ENCODE results near the gene ADIRF. TPM values are rescaled to one million over a fixed set of nuclear protein-coding genes. Genes with fewer than 3 reads are reported as not detected.
A peak's percentile ranks its signal among the peaks of the same experiment; 100 is the strongest.

Gene ADIRF
- total RNA-seq, 1 donor from 2014 or later, result 10.1 TPM

DNA sequence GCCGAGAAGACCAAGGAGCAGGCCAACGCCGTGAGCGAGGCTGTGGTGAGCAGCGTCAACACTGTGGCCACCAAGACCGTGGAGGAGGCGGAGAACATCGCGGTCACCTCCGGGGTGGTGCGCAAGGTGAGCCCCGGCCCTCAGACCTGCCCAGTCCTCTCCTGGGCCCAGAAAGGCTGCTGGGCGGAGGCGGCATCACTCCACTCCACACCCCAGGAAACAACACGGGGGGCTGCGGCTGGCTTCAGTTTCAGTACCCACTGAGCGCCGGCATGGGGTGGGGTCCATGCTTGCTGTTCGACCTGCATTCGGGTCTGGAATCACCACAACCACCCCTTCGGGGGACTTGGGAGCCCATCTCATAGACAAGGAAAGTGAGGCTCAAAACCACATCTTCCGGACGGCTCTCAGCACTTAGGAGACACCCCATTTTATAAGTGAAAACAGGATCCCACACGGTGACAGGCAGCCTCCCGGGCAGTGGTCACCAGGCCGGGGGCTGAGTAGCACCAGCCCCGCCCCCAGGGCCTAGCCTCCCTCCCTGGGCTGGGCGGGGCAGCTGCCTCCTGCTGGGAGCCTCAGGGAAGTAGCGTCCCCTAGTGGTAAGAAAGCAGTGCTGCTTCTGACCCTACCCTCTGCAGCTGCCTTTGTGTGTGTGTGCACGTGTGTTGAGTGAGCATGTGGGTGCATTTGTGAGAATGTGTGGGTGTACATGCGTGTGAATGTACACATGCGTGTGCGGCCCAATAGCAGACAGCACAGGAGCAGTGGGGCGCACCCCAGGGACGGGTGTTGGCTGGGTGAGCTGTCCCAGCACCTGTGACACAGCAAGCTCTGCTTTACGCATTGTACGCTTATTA is 8.0 kb upstream of the ADIRF start:
- peak; percentile 91 to 92 for DNase-seq (ENCODE audit: low read depth in 2 of 2)

DNA sequence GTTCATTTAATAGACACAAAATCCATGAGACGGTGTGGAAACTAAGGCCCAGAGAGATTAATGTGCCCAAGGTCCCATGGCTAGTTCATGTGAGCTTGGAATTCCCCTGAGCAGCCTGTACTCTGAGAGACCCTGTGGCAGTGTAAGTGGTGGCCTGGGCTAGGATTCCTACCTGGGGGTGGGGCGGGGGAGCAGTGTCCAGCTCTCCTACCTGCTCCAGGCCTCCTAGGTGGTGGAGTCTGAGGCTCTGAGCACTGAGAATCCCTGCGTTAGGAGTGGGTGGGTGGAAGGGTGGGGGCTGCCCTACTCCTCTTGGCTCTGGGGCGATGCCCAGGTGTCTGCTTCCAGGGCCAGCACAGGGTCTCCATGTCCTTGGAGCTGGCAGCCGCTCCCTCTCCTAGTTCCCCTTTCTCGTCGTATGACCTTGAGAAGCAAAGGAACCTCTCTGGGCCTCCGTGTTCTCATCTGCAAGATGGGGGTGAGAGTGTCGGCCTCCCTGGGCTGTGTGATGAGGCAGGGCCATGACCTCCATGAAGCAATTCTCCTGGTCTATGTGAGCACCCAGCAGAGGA is 7.3 kb upstream of the ADIRF start:
- no peak for DNase-seq (ENCODE audit: low read depth in 2 of 2)

DNA sequence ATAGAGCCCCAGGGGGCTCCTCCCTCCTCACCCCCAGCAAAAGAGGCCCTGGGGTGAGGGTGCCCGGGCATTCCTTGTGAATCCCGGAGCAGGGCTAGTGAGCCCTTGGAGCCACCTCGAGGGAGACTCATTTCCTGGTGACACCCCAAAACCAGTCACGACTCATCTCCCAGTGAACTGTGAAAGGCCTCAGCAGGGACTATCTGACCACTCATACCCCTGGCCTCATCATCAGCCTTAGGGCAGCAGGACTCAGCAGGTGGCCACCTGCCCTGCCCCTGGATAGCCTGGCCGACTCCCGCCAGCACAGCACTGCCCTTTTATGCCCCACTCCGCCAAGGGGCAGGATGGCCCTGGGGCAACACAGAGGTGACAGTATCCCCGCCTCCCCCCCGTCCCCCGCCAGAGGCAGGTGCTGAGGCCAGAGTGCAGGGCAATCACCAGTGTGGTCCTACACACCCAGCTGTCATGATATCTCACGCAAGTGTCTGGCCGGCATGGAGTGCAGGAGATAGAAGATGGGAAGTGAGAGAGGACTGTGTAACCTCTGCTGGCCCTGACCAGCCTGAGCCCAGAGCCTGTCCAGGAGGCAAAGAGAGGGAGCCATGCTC is 6.7 kb upstream of the ADIRF start:
- no peak for DNase-seq (ENCODE audit: low read depth in 2 of 2)

DNA sequence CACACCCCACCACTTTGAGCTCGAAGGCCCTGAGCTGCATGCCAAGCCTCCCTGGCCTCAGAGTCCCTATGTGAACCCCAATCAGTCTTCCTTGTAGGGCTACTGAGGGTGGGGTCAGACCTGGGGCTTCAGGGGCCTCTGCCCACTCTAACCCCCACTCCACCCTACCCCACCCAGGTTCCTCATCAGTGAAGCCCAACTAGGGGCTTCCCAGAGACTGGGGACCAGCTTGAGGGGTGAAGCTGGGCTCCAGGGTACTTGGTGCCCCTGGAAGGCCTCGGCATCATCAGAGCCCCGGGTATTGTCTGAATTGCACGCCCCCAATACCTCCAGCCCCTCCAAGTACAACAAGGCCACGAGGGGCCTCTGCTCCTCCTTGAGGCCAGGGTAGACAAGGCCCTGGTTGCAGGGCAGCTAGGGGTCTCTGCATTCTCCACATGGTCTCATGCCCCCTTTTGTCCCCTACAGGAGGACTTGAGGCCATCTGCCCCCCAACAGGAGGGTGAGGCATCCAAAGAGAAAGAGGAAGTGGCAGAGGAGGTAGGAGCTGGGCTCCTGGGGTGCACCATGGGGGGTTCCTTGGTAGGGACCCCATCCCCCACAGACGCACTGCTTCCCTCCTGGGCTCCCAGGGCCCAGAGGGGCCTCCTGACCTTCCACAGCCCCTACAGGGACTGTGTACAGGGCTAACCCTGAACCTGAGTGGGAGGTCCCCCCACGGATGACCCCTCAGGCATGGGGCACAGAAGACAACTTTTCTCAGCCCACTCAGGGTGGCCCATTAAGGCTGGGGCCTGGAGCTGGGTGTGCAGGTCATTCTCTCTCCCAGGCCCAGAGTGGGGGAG is 5.9 kb upstream of the ADIRF start:
- no peak for DNase-seq (ENCODE audit: low read depth in 2 of 2)

DNA sequence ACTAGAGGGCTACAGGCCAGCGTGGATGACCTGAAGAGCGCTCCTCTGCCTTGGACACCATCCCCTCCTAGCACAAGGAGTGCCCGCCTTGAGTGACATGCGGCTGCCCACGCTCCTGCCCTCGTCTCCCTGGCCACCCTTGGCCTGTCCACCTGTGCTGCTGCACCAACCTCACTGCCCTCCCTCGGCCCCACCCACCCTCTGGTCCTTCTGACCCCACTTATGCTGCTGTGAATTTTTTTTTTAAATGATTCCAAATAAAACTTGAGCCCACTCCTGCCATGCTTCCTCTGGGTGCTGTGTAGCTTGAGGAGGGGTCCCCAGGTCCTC is 5.3 kb upstream of the ADIRF start:
- DNase-seq (ENCODE audit: low read depth in 2 of 2), result no peak

DNA sequence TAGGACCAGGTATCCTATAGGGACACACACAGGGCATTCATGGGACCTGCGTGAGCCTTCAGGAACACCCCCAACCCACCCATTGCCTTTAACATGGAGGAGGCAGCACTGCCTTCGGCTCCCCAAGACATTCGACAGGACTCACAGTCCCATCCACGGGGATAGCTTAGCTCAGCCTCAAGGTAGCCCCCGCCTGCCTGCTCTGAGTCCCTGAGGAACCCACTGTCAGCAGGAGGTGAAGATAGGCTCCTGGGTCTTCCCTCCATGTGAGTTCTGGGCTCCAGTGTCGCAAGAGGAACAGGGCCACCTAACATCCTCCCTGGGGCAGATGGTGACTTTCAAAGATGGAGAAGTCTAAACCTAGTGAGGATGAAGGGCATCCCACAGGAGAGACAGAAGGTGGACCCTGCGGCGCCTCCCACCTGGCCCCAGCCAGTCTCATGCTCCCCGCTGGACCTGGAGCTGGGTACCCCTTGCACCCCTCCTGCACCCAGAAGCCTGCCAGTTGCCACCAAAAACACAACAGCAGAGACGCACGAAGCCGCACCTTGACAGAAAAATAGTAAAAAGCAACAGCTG is 4.9 kb upstream of the ADIRF start:
- DNase-seq (ENCODE audit: low read depth in 2 of 2), result no peak

DNA sequence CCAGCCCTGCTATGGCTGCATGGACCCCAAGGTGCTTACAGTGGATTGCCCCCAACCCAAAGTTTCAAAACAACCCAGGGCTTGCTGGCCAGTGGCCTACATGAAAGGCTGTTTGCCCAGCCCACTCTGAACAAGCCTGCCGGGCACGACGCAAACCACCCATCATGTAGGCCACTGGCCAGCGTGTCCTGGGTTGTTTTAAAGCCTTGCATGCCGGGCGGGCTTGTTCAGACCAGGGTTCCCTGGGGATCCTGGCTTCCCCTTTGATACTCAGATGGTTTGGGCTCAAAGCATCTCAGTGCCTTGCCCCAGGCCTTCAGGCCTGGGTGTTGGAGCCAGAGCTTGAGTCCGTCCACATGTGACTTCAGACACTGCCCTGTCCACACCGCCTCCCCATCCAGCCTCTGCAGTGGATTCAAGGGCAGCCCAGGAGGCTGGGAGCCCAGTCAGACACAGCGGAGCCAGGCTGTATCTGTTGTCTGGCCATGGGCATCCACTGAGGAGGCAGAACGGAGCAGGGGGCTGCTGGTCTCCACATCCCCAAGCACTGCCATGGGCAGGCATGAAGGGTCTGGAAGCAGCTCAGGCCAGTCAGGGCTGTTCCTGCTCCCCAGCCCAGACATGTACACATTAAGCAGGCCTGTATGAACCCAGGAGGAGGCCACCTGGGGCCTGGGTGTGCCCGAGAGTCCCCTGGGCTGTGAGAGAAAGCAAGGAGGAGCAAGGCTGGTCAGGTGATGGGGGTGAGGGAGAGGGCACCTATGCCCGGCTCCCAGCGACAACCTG is 4.0 kb upstream of the ADIRF start:
- DNase-seq (ENCODE audit: low read depth in 2 of 2), result no peak

DNA sequence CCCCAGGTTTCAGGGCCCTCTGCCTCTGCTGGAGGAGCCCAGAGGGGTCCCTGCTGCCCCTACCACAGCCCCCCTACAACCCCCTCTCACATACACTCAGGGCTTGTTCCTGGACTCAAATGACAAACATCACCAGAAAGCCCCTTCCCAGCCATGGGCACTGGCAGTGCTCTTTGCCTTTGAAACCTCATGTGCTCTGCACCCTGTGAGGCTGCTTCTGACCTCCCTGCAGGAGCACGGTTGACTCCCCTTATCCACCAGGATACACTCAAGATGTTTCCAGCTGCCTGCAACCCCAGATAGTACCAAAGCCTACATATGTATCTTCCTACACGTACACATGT is 3.5 kb upstream of the ADIRF start:
- no peak for DNase-seq (ENCODE audit: low read depth in 2 of 2)

DNA sequence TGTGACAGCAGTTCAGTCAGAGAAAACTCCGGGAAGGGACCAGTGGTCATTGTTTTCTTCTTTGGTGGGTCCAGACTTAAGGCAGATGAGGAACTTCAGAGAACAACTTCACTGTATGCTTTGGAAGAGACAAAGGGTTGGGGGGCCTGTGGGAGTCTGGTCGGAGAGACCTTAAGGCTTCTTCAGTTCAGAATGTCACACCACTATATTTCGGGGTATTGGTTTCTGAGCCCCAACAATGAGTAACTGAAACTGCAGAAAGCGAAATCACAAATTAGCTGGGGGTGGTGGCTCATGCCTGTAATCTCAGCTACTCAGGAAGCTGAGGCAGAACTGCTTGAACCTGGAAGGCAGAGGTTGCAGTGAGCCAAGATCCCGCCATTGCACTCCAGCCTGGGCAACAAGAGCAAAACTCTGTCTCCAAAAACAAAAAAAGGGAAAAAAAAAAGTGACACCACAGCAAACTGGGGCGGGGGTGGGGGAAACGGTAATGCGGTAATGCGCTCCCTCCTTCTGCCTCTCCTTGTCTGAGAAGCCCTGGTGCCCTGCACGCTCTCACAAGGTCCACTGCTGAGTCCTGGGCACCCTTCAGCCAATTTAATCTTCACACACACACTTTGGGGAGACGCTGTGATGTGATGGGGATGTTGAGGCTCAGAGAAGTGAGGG is 2.2 kb upstream of the ADIRF start:
- DNase-seq (ENCODE audit: low read depth in 2 of 2), result no peak

DNA sequence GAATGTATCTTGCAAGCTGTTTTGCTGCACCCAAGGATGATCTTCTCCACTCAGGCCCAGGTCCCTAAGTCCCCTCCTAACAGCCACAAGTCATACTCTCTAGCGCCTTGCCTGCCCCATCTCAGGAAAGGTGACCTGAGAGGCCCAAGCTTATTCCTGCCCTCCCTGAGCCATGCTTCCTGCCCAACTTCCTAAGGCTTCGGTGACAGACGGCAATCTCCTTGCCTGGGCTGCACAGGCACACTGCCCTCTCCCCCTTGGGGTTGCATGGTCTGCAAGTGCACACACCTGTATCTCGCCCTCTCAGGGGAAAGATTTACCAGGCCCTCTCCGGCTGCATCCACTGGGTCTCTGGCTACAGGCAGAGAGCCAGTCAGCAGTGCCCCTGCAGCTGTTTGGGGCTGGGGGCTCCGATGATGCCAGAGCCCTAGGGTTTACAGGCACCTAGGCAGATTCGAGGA is 771 bp upstream of the ADIRF start:
- DNase-seq (ENCODE audit: low read depth in 2 of 2), result peak in 1 of 2 donors; percentile 30

DNA sequence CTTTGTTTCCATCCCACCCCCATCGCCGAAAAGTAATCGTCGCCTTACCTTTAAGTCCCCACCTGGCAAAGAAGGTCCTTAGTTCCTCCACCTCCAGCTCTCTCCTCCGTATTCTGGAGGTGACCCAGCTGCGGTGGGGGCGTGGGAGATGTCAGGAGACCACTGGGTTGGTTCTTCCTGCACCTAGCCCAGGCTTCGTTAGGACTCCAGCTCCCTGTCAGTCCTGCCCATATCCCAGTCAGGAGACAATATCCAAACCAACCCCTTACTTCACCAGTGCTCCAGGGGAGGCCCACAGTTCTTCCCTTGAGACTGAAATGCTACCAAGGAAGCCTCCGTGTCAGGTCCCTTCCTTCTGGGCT is 693 bp downstream of the ADIRF start:
- DNase-seq (ENCODE audit: low read depth in 2 of 2), result no peak

DNA sequence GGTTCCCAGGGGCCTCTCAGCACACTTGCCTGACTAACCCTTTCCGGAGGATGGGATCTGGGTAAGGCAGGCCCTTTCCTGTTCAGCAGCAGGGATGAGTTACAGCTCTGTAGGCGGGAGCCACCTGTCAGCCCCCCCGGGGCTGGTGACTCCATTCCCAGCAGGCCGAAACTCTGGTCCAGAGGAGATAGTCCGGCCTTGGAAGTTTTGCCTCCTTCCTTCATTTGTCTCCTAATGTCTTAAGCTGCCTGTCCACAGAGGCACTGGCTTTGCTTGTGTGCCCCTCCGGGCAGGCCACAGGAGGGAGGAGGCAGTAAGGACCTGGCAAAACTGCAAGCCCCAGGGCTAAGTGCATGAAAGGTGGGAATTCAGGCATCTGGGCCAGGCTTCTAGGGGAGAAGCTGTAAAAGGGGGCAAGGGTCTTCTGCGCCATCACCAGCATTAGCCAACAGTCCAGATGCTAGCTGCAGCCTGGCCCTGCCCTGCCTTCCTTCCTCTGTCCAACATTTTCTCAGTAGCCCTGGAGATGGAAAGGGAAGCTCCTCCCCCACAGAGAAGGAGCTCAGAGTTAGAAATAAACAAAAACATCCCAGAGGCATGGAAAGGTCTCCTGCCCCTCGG is 1.2 kb downstream of the ADIRF start:
- peak; percentile 79 to 88 for DNase-seq (ENCODE audit: low read depth in 2 of 2)

DNA sequence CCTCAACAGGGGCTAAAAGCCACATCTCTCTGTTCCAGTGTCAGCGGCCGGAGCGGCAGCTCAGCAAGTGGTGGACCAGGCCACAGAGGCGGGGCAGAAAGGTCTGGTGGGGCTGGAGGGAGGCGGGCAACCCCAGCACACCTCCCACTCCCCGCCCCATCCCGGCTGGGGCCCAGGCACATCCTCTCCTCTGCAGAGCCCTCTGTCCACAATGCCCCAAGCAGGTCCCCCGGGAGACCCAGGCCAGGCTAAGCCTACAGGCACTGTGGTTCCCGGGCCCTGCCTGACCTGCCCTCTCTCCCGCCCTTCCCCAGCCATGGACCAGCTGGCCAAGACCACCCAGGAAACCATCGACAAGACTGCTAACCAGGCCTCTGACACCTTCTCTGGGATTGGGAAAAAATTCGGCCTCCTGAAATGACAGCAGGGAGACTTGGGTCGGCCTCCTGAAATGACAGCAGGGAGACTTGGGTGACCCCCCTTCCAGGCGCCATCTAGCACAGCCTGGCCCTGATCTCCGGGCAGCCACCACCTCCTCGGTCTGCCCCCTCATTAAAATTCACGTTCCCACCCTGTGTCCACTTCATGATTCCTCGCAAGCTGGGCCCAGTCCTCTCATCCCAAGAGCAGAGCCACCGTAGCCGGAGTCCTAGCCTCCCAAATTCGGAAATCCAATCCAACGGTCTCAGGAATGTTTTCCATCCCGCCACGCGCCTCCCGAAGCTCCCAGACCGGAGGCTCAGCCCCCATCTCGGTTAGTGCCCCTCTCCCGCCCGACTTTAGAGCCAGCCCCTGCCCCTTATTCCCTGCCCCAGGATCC is 2.1 kb downstream of the ADIRF start:
- peak; percentile 64 to 80 for DNase-seq (ENCODE audit: low read depth in 2 of 2)

DNA sequence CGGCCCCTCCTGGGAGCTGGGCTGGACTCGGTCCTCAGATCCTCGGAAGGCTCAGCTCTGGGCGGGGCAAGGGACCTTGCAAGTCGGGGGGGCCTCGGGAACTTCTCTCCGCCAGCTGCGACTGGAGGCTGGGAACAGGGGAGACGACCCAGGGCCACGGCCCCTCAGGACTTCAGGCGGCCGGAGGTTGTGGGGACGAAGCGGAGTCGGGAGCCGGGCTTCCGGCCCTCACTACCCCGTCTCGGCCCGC is 2.6 kb downstream of the ADIRF start:
- DNase-seq (ENCODE audit: low read depth in 2 of 2), result no peak

DNA sequence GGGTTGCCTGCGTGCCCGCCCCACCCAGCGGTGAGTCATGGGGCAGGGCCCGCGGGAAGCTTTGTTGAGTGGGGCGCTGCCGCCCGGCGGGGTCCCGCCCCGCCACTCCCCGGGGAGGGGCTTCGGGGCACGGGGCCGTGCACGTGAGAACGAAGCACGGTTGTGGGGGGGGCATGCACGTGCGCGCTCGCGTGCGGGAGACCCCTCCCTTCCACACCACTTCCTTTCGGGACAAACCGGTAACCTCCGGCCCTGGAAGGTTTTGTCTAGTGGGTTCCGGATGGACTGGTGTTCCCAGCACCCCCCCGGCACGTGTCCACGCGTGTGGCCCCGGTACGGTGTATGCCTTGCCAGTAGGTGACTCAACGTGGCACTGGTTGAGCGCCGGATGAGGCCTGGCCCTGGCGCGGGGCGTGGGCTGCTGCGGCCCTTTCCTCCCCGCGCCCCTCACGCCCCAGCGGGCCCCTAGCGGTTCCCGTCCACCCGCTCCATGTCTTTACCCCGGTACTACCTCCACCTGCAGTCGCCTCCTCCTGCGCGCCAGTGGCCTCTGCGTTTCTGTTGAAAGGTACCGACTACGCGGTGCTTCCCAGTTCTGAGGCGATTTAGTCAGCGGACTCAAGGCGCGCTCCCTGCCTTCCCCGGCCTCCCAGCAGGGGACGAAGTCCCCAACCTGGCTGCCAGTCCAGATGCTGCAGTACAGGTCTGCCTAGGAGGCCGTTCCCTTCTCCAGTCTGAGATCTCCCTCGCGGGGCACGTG is 3.1 kb downstream of the ADIRF start:
- peak; percentile 84 to 95 for DNase-seq (ENCODE audit: low read depth in 2 of 2)

DNA sequence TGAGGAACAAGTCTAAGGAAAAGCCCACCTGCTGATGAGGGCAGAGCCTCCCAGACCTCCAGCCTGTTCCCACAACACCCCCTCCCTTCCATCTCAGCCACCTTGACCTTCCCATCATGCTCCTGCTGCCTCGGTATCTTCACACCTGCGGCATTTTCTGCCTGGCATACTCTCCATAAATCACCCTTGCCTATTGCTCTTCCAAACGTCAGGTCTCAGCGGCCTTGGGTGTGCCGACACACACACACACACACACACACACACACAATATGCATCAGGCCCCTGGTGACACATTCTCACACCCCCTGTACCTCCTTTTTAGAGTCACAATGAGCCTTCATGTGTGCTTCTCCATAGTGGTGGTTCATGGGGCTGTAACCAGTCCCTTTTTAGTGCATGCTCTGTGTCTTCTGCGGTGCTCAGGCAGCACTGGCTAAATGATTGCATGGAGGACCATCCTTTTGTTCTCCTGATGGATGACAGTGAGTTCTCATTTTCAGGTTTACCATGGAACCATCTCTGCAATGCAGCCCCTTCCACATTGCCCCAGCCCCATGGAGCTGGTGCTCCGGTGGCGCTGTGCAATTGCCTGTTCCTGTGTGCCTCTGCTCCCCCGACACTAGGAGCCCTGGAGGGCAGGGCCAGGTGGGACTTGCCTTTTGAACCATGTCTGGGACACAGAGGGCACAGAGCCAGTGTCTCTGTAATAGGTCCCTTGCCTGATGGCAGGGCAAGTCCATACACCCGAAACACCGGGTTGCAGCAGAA is 4.5 kb downstream of the ADIRF start:
- DNase-seq (ENCODE audit: low read depth in 2 of 2), result no peak

DNA sequence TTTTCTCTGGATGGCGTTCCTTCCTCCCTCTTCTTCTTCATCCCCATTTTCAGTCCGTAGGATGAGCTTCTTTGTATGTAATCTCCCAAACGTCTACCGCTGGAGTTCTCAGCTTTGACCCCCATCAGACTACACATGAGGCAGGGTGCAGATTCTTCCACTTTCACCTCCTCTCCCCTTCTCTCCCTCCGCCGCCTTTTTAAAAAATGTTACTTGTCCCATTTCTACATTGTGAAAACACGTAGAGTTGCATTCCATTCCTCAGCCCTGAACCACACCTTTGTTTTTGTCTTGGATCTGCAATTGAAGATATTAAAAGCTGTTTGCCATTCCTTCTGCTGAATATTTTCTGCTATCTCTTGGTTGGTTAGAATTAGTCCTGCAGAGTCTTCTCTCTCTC is 6.2 kb downstream of the ADIRF start:
- DNase-seq (ENCODE audit: low read depth in 2 of 2), result no peak
